Spinal cord (tissue), 10 donors: Measurements from ENCODE around the gene NPR1. TPM values are rescaled to one million over a fixed set of nuclear protein-coding genes. Genes with fewer than 3 reads are reported as not detected.
A peak's percentile ranks its signal among the peaks of the same experiment; 100 is the strongest.

Source experiments
- DNase-seq, 6 donors: peaks; one replicate each; pipeline versions ENCODE4 v3.0.0 to v3.0.0-alpha.2; 2013 to 2015; ENCODE audit warnings: low spot score in 6 of 6, low read depth in 4 of 6
- H3K27ac ChIP-seq: one replicate; pipeline ENCODE4 v1.5.1; 2013; ENCODE audit warnings: low read depth, low read length, control low read depth
- H3K27me3 ChIP-seq: one replicate; pipeline ENCODE4 v1.6.1; 2013; ENCODE audit warnings: low read length; ENCODE audit not compliant: control insufficient read depth, insufficient read depth
- H3K36me3 ChIP-seq: one replicate; pipeline ENCODE4 v1.6.1; 2013; ENCODE audit warnings: low read length; ENCODE audit not compliant: control insufficient read depth, insufficient read depth
- H3K4me1 ChIP-seq: one replicate; pipeline ENCODE4 v1.6.1; 2013; ENCODE audit warnings: low read length; ENCODE audit not compliant: control insufficient read depth, insufficient read depth
- H3K4me3 ChIP-seq: one replicate; pipeline ENCODE4 v1.5.1; 2013; ENCODE audit warnings: low read depth, low read length, control low read depth
- H3K9me3 ChIP-seq: one replicate; pipeline ENCODE4 v1.6.1; 2013; ENCODE audit warnings: low read length; ENCODE audit not compliant: control insufficient read depth, insufficient read depth
- WGBS: methylation state at CpG from one replicate; pipeline ENCODE4 v1.1.5; 2013; ENCODE audit warnings: missing lambda C conversion rate; ENCODE audit not compliant: insufficient coverage; 5-methylcytosine and 5-hydroxymethylcytosine counted together
- polyA plus RNA-seq, 2 donors: library from polyadenylated mRNA; unstranded; fragments of 120-200 nt; gene quantifications; one replicate each; pipeline ENCODE4 v1.2.1, GENCODE V29; 2013; ENCODE audit not compliant: insufficient read length in 2 of 2
- total RNA-seq, 2 donors: library from RNA; depleted of rRNA in 1 of 2; stranded (reverse); fragments of 120-200 nt in 1 of 2; fragments of >200 nt in 1 of 2; gene quantifications; one replicate each; pipeline versions ENCODE4 v1.2.3 to v1.2.4, GENCODE V29; 2013 to 2014
- donor health status: healthy.

Gene NPR1
- total and polyA plus RNA-seq, 4 donors: 1.6 to 6.3 (median 2.4) TPM

GRCh38 chr1:153688276-153688675 is 9.8 kb downstream of the NPR1 start:
- WGBS: 77% methylated on average over 7 of the region's 7 CpGs

GRCh38 chr1:153688736-153689328 is 10.3 kb downstream of the NPR1 start:
- H3K4me1 ChIP-seq: no peaks in the 10 kb centered on the region
- no peaks in the 10 kb centered on the region for H3K36me3 ChIP-seq
- H3K27me3 ChIP-seq: no peaks in the 10 kb centered on the region
- no peak overlapping the region for H3K27ac ChIP-seq
- WGBS: 92% methylated on average over 16 of the region's 18 CpGs
- DNase-seq: no peak
- no peaks in the 10 kb centered on the region for H3K9me3 ChIP-seq
- no peak overlapping the region for H3K4me3 ChIP-seq

More at GRCh38 chr1:153688276-153688675, 9.8 kb downstream of the NPR1 start:
- Histone ChIP-seq H3K27me3 (no peaks in the 10 kb centered on the region), H3K36me3 (no peaks in the 10 kb centered on the region), H3K4me3 (no peak overlapping the region), H3K9me3 (no peaks in the 10 kb centered on the region), H3K4me1 (no peaks in the 10 kb centered on the region), H3K27ac (no peak overlapping the region)
- no peak for DNase-seq

GRCh38 chr1:153693466-153693865 is 15.0 kb downstream of the NPR1 start:
- no peak overlapping the region for H3K4me3 ChIP-seq
- WGBS: 100% methylated on average over 3 of the region's 4 CpGs

GRCh38 chr1:153696741-153697140 is 18.3 kb downstream of the NPR1 start:
- Histone ChIP-seq H3K9me3 (no peaks in the 10 kb centered on the region), H3K4me1 (peaks cover 15% of the 10 kb centered on the region), H3K27me3 (no peaks in the 10 kb centered on the region), H3K4me3 (no peak overlapping the region), H3K36me3 (no peaks in the 10 kb centered on the region), H3K27ac (no peak overlapping the region)
- no peak for DNase-seq
- 83% methylated on average over 4 of the region's 8 CpGs for WGBS

More at GRCh38 chr1:153693466-153693865, 15.0 kb downstream of the NPR1 start:
- no peak for DNase-seq
- no peaks in the 10 kb centered on the region for H3K36me3 ChIP-seq
- no peaks in the 10 kb centered on the region for H3K9me3 ChIP-seq
- H3K4me1 ChIP-seq: peaks cover 14% of the 10 kb centered on the region
- no peak overlapping the region for H3K27ac ChIP-seq
- no peaks in the 10 kb centered on the region for H3K27me3 ChIP-seq

- WGBS: 65% methylated on average over 10 of the region's 12 CpGs
- Histone ChIP-seq H3K27me3 (no peaks in the 10 kb centered on the region), H3K4me3 (no peak overlapping the region), H3K36me3 (no peaks in the 10 kb centered on the region), H3K4me1 (peaks cover 15% of the 10 kb centered on the region), H3K27ac (peak overlapping the region; percentile 81), H3K9me3 (no peaks in the 10 kb centered on the region)
- DNase-seq: peak in 2 of 6 donors; percentile 2 to 14
Observed at GRCh38 chr1:153697191-153698019, 18.9 kb downstream of the NPR1 start.

GRCh38 chr1:153698020-153698922 is 19.8 kb downstream of the NPR1 start:
- H3K27ac ChIP-seq: peak overlapping the region; percentile 81
- H3K36me3 ChIP-seq: no peaks in the 10 kb centered on the region
- WGBS: 26% methylated on average over 14 of the region's 29 CpGs
- H3K4me1 ChIP-seq: peaks cover 15% of the 10 kb centered on the region
- no peaks in the 10 kb centered on the region for H3K9me3 ChIP-seq
- peak in 2 of 6 donors; percentile 59 to 63 for DNase-seq
- no peaks in the 10 kb centered on the region for H3K27me3 ChIP-seq
- peak overlapping the region; percentile 18 for H3K4me3 ChIP-seq

- peak in 1 of 6 donors; percentile 4 for DNase-seq
- Histone ChIP-seq H3K4me3 (no peak overlapping the region), H3K27ac (no peak overlapping the region), H3K36me3 (no peaks in the 10 kb centered on the region), H3K9me3 (no peaks in the 10 kb centered on the region), H3K4me1 (peaks cover 15% of the 10 kb centered on the region), H3K27me3 (no peaks in the 10 kb centered on the region)
- WGBS: 100% methylated on average over 2 of the region's 6 CpGs
Observed at GRCh38 chr1:153698923-153699714, 20.6 kb downstream of the NPR1 start.

- Histone ChIP-seq H3K27ac (no peak overlapping the region), H3K4me3 (no peak overlapping the region)
- DNase-seq: no peak
Observed at GRCh38 chr1:153699768-153700167, 21.3 kb downstream of the NPR1 start.

GRCh38 chr1:153705484-153705883 is 27.0 kb downstream of the NPR1 start:
- 71% methylated on average over 4 of the region's 9 CpGs for WGBS
- Histone ChIP-seq H3K27me3 (no peaks in the 10 kb centered on the region), H3K36me3 (no peaks in the 10 kb centered on the region), H3K9me3 (no peaks in the 10 kb centered on the region), H3K27ac (no peak overlapping the region), H3K4me3 (no peak overlapping the region), H3K4me1 (no peaks in the 10 kb centered on the region)
- DNase-seq: no peak

More at GRCh38 chr1:153699768-153700167, 21.3 kb downstream of the NPR1 start:
- no peaks in the 10 kb centered on the region for H3K36me3 ChIP-seq
- WGBS: 100% methylated on average over 3 of the region's 6 CpGs
- no peaks in the 10 kb centered on the region for H3K9me3 ChIP-seq
- no peaks in the 10 kb centered on the region for H3K27me3 ChIP-seq
- peaks cover 15% of the 10 kb centered on the region for H3K4me1 ChIP-seq
